Stimulated activated naive CD4-positive, alpha-beta T cell treated with Interleukin-2 at 50 U/mL for 16 hours (primary cell): ENCODE data around the gene VAPA.

Experiments used
- DNase-seq: peaks from one replicate; lab custom pipeline; 2025; lab: John Stamatoyannopoulos, UW

Gene VAPA

GRCh38 chr18:9975658-9976057 lies 61.8 kb downstream of the VAPA start:
- no peak for DNase-seq

GRCh38 chr18:9982711-9983110 lies 68.9 kb downstream of the VAPA start:
- no peak for DNase-seq

DNA sequence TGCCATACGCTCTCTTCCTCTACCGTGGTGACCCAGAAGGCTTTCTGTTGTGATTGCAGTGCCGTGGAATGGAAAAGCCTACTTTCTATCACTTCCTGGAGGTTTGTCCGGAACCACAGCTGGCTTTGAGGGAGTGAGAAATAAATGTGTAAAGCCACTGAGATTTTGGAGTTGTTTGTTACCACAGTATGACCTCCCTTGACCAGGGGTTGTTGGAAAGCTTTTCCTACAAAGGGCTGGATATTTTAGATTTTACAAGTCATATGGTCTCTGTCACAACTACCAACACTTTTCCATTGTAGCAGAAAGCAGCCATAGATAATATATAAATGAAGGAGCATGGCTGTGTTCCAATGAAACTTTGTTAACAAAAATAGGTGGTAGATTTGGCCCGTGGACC lies 70.3 kb downstream of the VAPA start:
- DNase-seq, result no peak

DNA sequence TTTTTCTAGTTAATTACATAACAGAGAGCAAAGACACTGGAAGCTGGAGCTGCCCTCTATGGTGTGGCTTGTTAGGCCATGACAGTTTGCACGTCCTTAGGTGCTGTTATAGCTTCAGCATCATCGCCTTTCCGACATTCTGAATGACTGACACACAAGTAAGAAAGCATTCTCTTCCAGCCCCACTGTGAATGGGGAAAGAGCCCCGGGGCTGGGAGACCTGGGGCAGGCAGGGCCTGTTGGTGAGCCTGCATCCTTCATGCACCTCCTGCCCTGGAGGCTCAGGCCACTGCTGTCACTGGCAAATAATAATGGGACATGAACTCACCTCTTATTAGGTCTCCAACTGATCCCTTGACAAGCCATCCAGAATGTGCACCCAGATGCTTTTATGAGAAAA lies 71.8 kb downstream of the VAPA start:
- DNase-seq, result no peak

DNA sequence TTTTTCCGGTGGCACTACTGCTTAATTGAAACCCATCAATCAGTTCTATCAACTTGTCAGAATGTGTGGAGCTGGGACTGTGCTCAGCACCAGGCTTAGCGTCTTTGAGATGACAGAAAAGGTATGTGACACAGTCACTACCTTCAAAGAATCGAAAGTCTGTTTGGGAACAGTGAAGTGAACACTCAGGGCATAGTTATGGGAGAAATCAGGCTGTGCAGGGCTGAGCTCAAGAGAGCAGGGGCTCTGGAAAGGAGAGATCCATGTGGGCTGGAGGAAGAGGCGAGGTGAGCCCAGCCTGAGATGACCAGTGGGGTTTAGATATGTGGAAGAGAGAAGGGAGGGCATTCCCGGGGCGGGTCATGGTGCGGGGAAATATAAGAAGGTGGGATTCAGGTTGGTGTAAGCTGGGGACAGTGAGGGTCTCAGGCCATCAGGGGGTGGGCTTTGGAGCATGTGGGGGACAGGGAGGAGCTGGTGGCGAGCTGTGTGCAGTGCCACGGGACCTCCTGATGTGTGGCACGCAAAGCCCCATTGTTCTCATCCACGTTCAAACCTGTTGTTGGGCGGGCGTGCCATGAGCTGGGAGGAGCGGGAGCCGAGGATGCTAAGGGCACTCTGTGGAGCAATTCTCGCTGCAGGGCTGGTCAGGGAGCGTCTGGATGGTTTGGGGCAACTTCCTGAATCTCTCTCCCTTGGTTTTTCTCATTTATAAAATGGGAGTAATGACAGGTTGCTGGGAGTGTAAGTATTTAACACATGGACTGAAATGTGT lies 72.5 kb downstream of the VAPA start:
- DNase-seq, result no peak

DNA sequence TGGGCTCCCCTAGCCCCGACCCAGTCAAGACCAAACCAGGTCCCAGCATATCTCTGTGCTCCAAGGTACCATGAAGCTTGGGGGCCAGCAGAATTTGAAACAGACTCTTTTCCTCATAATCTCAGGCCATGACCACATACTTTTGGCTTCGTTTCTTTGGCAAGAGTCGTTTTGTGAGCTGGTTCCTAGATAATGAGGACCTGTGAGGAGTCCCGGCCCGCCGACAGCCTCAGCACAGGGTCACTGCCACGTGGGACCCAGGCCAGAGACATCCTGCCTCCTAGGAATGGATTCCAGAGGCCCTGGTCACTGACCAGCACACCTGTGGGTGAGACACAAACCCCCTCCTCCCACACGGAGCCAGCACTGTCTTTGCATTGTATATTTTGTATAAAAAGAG lies 73.5 kb downstream of the VAPA start:
- no peak for DNase-seq

- no peak for DNase-seq
These were observed 74.1 kb downstream of the VAPA start for GRCh38 chr18:9987931-9988330.

- no peak for DNase-seq
These were observed 74.8 kb downstream of the VAPA start for GRCh38 chr18:9988665-9989064.

- no peak for DNase-seq
These were observed 75.7 kb downstream of the VAPA start for GRCh38 chr18:9989481-9989880.

GRCh38 chr18:9991011-9992000 lies 77.5 kb downstream of the VAPA start:
- no peak for DNase-seq

GRCh38 chr18:9992300-9992972 lies 78.6 kb downstream of the VAPA start:
- DNase-seq, result no peak

DNA sequence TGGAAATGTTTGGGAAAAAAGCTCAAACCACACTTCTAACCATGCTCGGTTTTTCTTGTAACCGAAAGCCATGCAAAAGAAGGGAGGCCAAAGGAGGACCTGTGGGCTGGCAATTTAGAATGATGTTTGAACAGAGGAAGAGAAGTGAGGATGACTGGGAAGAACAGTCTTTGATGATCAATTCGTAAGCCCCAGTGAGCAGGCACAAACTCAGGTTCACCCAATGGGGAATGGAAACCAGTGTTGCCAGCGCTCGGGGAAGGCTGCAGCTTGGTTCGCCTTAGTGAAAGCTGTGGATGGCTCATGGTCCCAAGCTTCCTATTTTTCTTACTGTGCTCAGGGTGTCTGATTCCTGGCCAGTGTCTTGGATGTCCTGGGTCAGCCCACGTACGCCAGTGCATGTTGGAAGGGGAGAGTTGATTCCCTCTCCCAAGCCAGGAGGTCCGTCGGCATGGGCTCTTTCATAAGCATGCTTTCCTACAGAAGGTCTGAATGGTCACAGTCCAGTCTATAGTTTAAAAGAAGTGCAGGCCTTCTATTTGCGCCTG lies 79.2 kb downstream of the VAPA start:
- no peak for DNase-seq

GRCh38 chr18:9993521-9994025 lies 79.8 kb downstream of the VAPA start:
- no peak for DNase-seq

DNA sequence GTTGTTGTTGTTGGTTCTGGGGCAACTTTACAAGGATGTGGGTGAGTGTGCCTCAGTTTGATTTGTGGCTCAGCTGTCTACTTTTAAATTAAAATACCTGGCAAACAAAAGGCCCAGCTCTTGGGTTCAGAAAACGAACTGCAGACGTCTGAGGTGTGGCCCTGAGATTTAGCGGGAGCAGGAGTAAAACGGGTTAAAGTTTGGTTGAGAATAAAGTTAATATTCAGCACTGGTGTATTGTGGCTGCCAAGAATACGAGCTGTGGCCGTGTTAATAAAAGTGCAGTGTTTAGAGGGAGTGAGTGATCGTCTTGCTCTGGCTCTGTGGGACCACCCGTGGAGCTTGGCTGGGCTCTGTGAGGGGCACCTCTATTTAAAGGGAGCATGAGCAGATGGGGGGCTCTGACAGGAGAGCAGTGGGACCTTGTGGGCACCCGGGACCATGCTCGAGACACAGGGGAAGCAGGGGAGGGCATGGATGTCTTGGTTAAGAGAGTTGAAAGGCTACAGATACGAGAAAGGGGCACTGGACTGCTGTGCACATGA lies 80.3 kb downstream of the VAPA start:
- DNase-seq, result no peak

GRCh38 chr18:9994701-9995235 lies 81.0 kb downstream of the VAPA start:
- no peak for DNase-seq

DNA sequence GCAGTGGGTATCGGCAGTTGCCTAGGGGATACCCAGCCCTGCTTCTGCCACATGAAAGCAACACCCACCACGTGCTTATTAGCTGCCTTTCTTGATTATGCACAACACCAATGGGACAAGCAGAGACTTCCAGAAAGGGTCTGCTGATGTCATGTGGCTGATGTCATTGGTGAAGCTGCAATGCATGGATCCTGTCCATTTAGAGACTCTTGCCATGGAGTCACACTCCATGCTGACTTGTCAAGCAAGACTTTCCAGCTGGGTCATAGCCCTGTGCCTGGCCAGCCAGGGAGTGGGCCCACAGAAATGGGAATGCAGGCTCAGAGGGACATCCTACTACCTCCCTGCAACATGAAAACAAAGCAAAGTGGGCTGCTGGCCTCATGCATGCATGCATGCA lies 81.8 kb downstream of the VAPA start:
- no peak for DNase-seq

- no peak for DNase-seq
These were observed 82.3 kb downstream of the VAPA start for GRCh38 chr18:9996094-9996493.

DNA sequence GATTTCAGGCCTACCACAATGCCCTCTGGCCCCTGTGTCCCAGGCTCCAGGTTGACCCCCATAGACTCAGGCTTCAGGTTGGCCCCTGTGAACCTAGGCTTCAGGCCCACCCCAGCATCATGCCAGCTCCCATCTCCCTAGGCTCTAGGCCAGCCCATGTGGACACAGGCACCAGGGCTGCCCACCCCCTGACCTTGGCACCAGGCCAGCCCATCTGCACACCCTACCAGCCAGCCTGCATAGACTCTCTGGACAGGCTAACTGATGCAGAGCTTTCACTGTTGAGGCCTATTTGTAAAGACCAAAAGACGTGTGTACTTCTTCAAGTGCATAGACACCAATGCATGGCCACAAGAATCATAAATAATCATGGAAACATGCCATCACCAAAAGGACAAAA lies 83.9 kb downstream of the VAPA start:
- no peak for DNase-seq

- no peak for DNase-seq
These were observed 84.5 kb downstream of the VAPA start for GRCh38 chr18:9998330-9998729.

DNA sequence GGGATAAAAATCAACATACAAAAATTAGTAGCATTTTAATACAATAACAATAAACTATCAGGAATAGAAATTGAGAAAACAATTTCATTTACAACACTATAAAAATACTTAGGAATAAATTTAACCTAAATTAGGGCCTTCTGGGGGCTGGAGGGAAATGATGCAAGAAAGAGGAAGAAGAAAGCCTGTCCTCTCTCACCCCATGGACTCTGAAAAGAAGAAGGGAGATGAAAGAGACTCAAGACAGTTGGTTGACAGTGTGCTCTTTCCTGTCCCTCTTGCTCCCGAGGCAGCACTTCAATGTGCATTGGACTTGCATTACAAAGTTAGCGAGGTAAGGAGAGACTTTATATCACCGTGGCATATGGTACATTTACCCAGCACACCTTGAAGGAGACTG lies 88.5 kb downstream of the VAPA start:
- DNase-seq, result no peak

DNA sequence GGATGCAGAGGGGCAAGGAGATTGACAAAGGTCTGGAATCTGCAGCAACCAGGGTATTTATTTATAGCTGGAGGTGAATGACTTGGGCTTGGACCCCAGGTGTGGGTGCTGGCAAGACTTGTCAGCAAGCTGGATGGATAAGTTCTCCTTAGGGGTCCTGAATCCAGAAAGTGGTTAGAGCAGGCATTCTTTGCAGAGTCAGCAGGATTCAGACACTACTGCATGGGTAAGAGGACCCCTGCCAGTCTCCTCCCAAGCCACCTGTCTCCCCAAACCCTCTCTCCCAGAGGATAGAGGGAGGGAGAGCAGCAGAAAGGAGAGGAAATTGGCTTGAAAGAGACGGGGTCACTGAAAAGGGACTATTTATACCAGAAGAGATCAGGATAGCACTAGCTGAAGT lies 89.5 kb downstream of the VAPA start:
- DNase-seq, result no peak

- no peak for DNase-seq
These were observed 90.0 kb downstream of the VAPA start for GRCh38 chr18:10003866-10004265.
